Stomach smooth muscle (tissue), 2 donors: ENCODE results near the gene DET1.
"Not testable (repeated sequence)": the region's sequence is repeated elsewhere in the genome, so short reads cannot be mapped to it uniquely, and the experiment has no call there.

ENCODE experiments used
- H3K27ac ChIP-seq: one replicate; pipeline ENCODE4 v1.7.0; 2013; ENCODE audit warnings: mild to moderate bottlenecking, low read length, inconsistent platforms
- H3K27me3 ChIP-seq, 2 donors: one replicate each; pipeline ENCODE4 v1.7.0; 2013; ENCODE audit warnings: low read length in 2 of 2; ENCODE audit not compliant: insufficient read depth in 2 of 2, control insufficient read depth in 1 of 2
- H3K36me3 ChIP-seq, 2 donors: one replicate each; pipeline ENCODE4 v1.7.0; 2013; ENCODE audit warnings: low read length in 2 of 2; ENCODE audit not compliant: control insufficient read depth in 2 of 2, insufficient read depth in 2 of 2
- H3K4me1 ChIP-seq: one replicate; pipeline ENCODE4 v1.7.0; 2013; ENCODE audit warnings: low read length; ENCODE audit not compliant: control insufficient read depth, insufficient read depth
- H3K4me3 ChIP-seq, 2 donors: one replicate each; pipeline ENCODE4 v1.7.0; 2013; ENCODE audit warnings: low read length in 2 of 2
- H3K9ac ChIP-seq, 2 donors: one replicate each; pipeline ENCODE4 v1.7.0; 2013; ENCODE audit warnings: low read length in 2 of 2, mild to moderate bottlenecking in 1 of 2
- H3K9me3 ChIP-seq, 2 donors: one replicate each; pipeline ENCODE4 v1.7.0; 2013; ENCODE audit warnings: low read length in 2 of 2; ENCODE audit not compliant: control insufficient read depth in 2 of 2
- donor health status: healthy.
- donor health status: Pancreatic carcinoma.

DET1 gene

GRCh38 chr15:88568589-88568988 lies 22.1 kb upstream of the DET1 start:
- H3K27me3 ChIP-seq = no peaks in the 10 kb centered on the region
- no peaks in the 10 kb centered on the region for H3K36me3 ChIP-seq
- no peak overlapping the region for H3K4me3 ChIP-seq
- no peaks in the 10 kb centered on the region for H3K9me3 ChIP-seq
- H3K27ac ChIP-seq = no peak overlapping the region
- no peaks in the 10 kb centered on the region for H3K4me1 ChIP-seq
- H3K9ac ChIP-seq = no peak overlapping the region

- Histone ChIP-seq H3K9me3 (no peaks in the 10 kb centered on the region), H3K36me3 (no peaks in the 10 kb centered on the region), H3K9ac (no peak overlapping the region), H3K27me3 (no peaks in the 10 kb centered on the region), H3K4me1 (no peaks in the 10 kb centered on the region), H3K4me3 (no peak overlapping the region), H3K27ac (no peak overlapping the region)
Measured at GRCh38 chr15:88564741-88565140, 18.3 kb upstream of the DET1 start.

GRCh38 chr15:88563638-88564037 lies 17.2 kb upstream of the DET1 start:
- no peaks in the 10 kb centered on the region for H3K36me3 ChIP-seq
- no peak overlapping the region for H3K9ac ChIP-seq
- H3K27ac ChIP-seq = no peak overlapping the region
- no peaks in the 10 kb centered on the region for H3K27me3 ChIP-seq
- H3K4me3 ChIP-seq = no peak overlapping the region
- no peaks in the 10 kb centered on the region for H3K4me1 ChIP-seq
- H3K9me3 ChIP-seq = no peaks in the 10 kb centered on the region

GRCh38 chr15:88559565-88559964 lies 13.1 kb upstream of the DET1 start:
- H3K36me3 ChIP-seq, H3K4me3 ChIP-seq, H3K27ac ChIP-seq, H3K27me3 ChIP-seq, H3K9ac ChIP-seq, H3K9me3 ChIP-seq, H3K4me1 ChIP-seq: not testable (repeated sequence)

- not testable (repeated sequence) for H3K4me1 ChIP-seq, H3K9me3 ChIP-seq, H3K36me3 ChIP-seq, H3K27ac ChIP-seq, H3K27me3 ChIP-seq, H3K4me3 ChIP-seq, H3K9ac ChIP-seq
Measured at GRCh38 chr15:88558026-88558425, 11.5 kb upstream of the DET1 start.

GRCh38 chr15:88548009-88548408 lies 1.5 kb upstream of the DET1 start:
- not testable (repeated sequence) for H3K4me1 ChIP-seq, H3K27me3 ChIP-seq, H3K9ac ChIP-seq, H3K36me3 ChIP-seq, H3K9me3 ChIP-seq, H3K27ac ChIP-seq, H3K4me3 ChIP-seq

- H3K36me3 ChIP-seq, H3K9me3 ChIP-seq, H3K27me3 ChIP-seq: not testable (repeated sequence)
- Histone ChIP-seq H3K4me3 (peak overlapping the region; percentile 83 to 88), H3K27ac (peak overlapping the region; percentile 70), H3K4me1 (peaks cover 16% of the 10 kb centered on the region), H3K9ac (peak overlapping the region; percentile 72 to 78)
Measured at GRCh38 chr15:88545578-88546247, 768 bp downstream of the DET1 start.

- Histone ChIP-seq H3K27ac (peak overlapping the region; percentile 60), H3K9ac (no peak overlapping the region), H3K9me3 (no peaks in the 10 kb centered on the region), H3K4me3 (no peak overlapping the region), H3K36me3 (no peaks in the 10 kb centered on the region), H3K4me1 (peaks cover 18% of the 10 kb centered on the region), H3K27me3 (no peaks in the 10 kb centered on the region)
Measured at GRCh38 chr15:88543065-88543776, 3.3 kb downstream of the DET1 start.

- Histone ChIP-seq H3K4me3 (no peak overlapping the region), H3K9ac (peak overlapping the region in 1 of 2 donors; percentile 13), H3K36me3 (no peaks in the 10 kb centered on the region), H3K27ac (peak overlapping the region; percentile 60), H3K27me3 (no peaks in the 10 kb centered on the region), H3K4me1 (peaks cover 18% of the 10 kb centered on the region), H3K9me3 (no peaks in the 10 kb centered on the region)
Measured at GRCh38 chr15:88542342-88542733, 4.1 kb downstream of the DET1 start.

GRCh38 chr15:88541709-88542341 lies 4.7 kb downstream of the DET1 start:
- H3K27me3 ChIP-seq = no peaks in the 10 kb centered on the region
- H3K4me3 ChIP-seq = no peak overlapping the region
- no peaks in the 10 kb centered on the region for H3K36me3 ChIP-seq
- H3K4me1 ChIP-seq = peaks cover 18% of the 10 kb centered on the region
- no peaks in the 10 kb centered on the region for H3K9me3 ChIP-seq
- peak overlapping the region; percentile 60 for H3K27ac ChIP-seq
- H3K9ac ChIP-seq = no peak overlapping the region

- H3K36me3 ChIP-seq, H3K9ac ChIP-seq, H3K9me3 ChIP-seq, H3K27ac ChIP-seq, H3K4me3 ChIP-seq, H3K27me3 ChIP-seq: not testable (repeated sequence)
- H3K4me1 ChIP-seq = peaks cover 18% of the 10 kb centered on the region
Measured at GRCh38 chr15:88541111-88541510, 5.4 kb downstream of the DET1 start.
